DLD1 (cell line): ENCODE data around the gene ABCG1.

Experiments used
- in situ Hi-C: cut with HindIII; loops from 2 replicates; pipeline ENCODE4 v1.10.0; 2017; ENCODE audit warnings: low sequenced_read_pairs

Gene ABCG1

GRCh38 chr21:42191696-42192595 lies 27.0 kb upstream of the ABCG1 start:
- in situ Hi-C loops = no loop called here

- in situ Hi-C loops = no loop called here
These were observed 25.7 kb upstream of the ABCG1 start for GRCh38 chr21:42193131-42193671.

- in situ Hi-C loops = no loop called here
These were observed 25.2 kb upstream of the ABCG1 start for GRCh38 chr21:42193721-42194120.

GRCh38 chr21:42194863-42195262 lies 24.1 kb upstream of the ABCG1 start:
- in situ Hi-C loops = no loop called here

- in situ Hi-C loops = no loop called here
These were observed 23.4 kb upstream of the ABCG1 start for GRCh38 chr21:42195378-42196031.

GRCh38 chr21:42198929-42199867 lies 19.7 kb upstream of the ABCG1 start:
- in situ Hi-C loops = no loop called here

GRCh38 chr21:42199868-42200463 lies 19.0 kb upstream of the ABCG1 start:
- in situ Hi-C loops = no loop called here

GRCh38 chr21:42200906-42201614 lies 17.9 kb upstream of the ABCG1 start:
- in situ Hi-C loops = no loop called here

- in situ Hi-C loops = no loop called here
These were observed 17.3 kb upstream of the ABCG1 start for GRCh38 chr21:42201615-42202161.

- in situ Hi-C loops = no loop called here
These were observed 16.6 kb upstream of the ABCG1 start for GRCh38 chr21:42202321-42202720.

- in situ Hi-C loops = no loop called here
These were observed 15.6 kb upstream of the ABCG1 start for GRCh38 chr21:42203321-42203720.

- in situ Hi-C loops = no loop called here
These were observed 15.0 kb upstream of the ABCG1 start for GRCh38 chr21:42203936-42204335.

GRCh38 chr21:42207426-42207825 lies 11.5 kb upstream of the ABCG1 start:
- in situ Hi-C loops = no loop called here

- in situ Hi-C loops = no loop called here
These were observed 10.9 kb upstream of the ABCG1 start for GRCh38 chr21:42208036-42208435.

- in situ Hi-C loops = no loop called here
These were observed 10.0 kb upstream of the ABCG1 start for GRCh38 chr21:42208801-42209490.

GRCh38 chr21:42209801-42210479 lies 9.0 kb upstream of the ABCG1 start:
- in situ Hi-C loops = no loop called here

- in situ Hi-C loops = no loop called here
These were observed 6.7 kb upstream of the ABCG1 start for GRCh38 chr21:42212266-42212665.

- in situ Hi-C loops = no loop called here
These were observed 5.7 kb upstream of the ABCG1 start for GRCh38 chr21:42213082-42213774.
